GM19463 (cell line): Measurements from ENCODE around the gene SWSAP1.
"Not testable (repeated sequence)": the region's sequence is repeated elsewhere in the genome, so short reads cannot be mapped to it uniquely, and the experiment has no call there.

Experiments
- ATAC-seq: cut with Tn5 transposase; IDR thresholded peaks from one replicate; pipeline ENCODE4 v1.9.1; 2021; ENCODE audit warnings: mild to moderate bottlenecking, moderate library complexity; ENCODE audit not compliant: unreplicated experiment

SWSAP1 gene

GRCh38 chr19:11354102-11354501, 20.4 kb upstream of the SWSAP1 start:
- ATAC-seq, result not testable (repeated sequence)

GRCh38 chr19:11355160-11356073, 19.0 kb upstream of the SWSAP1 start, which contains the start of gene PLPPR2:
PLPPR2 (plus strand) TSS chr19:11355432; CDS start chr19:11357674, 2,242 bp downstream.
- no peak for ATAC-seq

GRCh38 chr19:11356074-11356397, 18.4 kb upstream of the SWSAP1 start:
- ATAC-seq, result no peak

- ATAC-seq, result no peak
These were observed 17.6 kb upstream of the SWSAP1 start for GRCh38 chr19:11356676-11357550.

- no peak for ATAC-seq
These were observed 15.0 kb upstream of the SWSAP1 start for GRCh38 chr19:11359421-11359820.

GRCh38 chr19:11361037-11361770, 13.3 kb upstream of the SWSAP1 start:
- no peak for ATAC-seq

GRCh38 chr19:11361771-11362731, 12.4 kb upstream of the SWSAP1 start:
- no peak for ATAC-seq

- no peak for ATAC-seq
These were observed 10.6 kb upstream of the SWSAP1 start for GRCh38 chr19:11363881-11364280.

- no peak for ATAC-seq
These were observed 10.1 kb upstream of the SWSAP1 start for GRCh38 chr19:11364296-11364904.

- ATAC-seq, result no peak
These were observed 9.5 kb upstream of the SWSAP1 start for GRCh38 chr19:11364935-11365334.

GRCh38 chr19:11365557-11366117, 8.8 kb upstream of the SWSAP1 start:
- no peak for ATAC-seq

- ATAC-seq, result no peak
These were observed 6.9 kb upstream of the SWSAP1 start for GRCh38 chr19:11367528-11367927.

GRCh38 chr19:11370744-11371143, 3.7 kb upstream of the SWSAP1 start:
- ATAC-seq, result no peak

- ATAC-seq, result no peak
These were observed 1.1 kb upstream of the SWSAP1 start for GRCh38 chr19:11373166-11373884.

GRCh38 chr19:11373885-11374432, 507 bp upstream of the SWSAP1 start:
- no peak for ATAC-seq

GRCh38 chr19:11375143-11375948, 880 bp downstream of the SWSAP1 start:
- ATAC-seq, result no peak

GRCh38 chr19:11377237-11377636, 2.8 kb downstream of the SWSAP1 start:
- ATAC-seq, result no peak
